GM12891 (cell line): Measurements from ENCODE around the gene FXYD6.

ENCODE experiments used
- PAX5 ChIP-seq: IDR thresholded peaks from 2 replicates; pipeline ENCODE4 v1.6.1; 2011; ENCODE audit warnings: low read length, moderate library complexity, mild to moderate bottlenecking; ENCODE audit not compliant: insufficient read depth, severe bottlenecking
- POLR2A ChIP-seq: IDR thresholded peaks from 2 replicates; pipeline ENCODE4 v1.6.1; 2011; ENCODE audit warnings: low read depth, low read length, control low read depth
- POLR2AphosphoS5 ChIP-seq: IDR thresholded peaks from 2 replicates; pipeline ENCODE4 v1.6.1; 2011; ENCODE audit warnings: low read depth, low read length, control low read depth
- POU2F2 ChIP-seq: IDR thresholded peaks from 2 replicates; pipeline ENCODE4 v1.6.1; 2011; ENCODE audit warnings: low read depth, mild to moderate bottlenecking, control low read depth, low read length, moderate library complexity
- SPI1 ChIP-seq: IDR thresholded peaks from 2 replicates; pipeline ENCODE4 v1.6.1; 2011; ENCODE audit warnings: low read depth, low read length, control low read depth
- TAF1 ChIP-seq: IDR thresholded peaks from 2 replicates; pipeline ENCODE4 v1.6.1; 2011; ENCODE audit warnings: low read depth, low read length, control low read depth

DNA sequence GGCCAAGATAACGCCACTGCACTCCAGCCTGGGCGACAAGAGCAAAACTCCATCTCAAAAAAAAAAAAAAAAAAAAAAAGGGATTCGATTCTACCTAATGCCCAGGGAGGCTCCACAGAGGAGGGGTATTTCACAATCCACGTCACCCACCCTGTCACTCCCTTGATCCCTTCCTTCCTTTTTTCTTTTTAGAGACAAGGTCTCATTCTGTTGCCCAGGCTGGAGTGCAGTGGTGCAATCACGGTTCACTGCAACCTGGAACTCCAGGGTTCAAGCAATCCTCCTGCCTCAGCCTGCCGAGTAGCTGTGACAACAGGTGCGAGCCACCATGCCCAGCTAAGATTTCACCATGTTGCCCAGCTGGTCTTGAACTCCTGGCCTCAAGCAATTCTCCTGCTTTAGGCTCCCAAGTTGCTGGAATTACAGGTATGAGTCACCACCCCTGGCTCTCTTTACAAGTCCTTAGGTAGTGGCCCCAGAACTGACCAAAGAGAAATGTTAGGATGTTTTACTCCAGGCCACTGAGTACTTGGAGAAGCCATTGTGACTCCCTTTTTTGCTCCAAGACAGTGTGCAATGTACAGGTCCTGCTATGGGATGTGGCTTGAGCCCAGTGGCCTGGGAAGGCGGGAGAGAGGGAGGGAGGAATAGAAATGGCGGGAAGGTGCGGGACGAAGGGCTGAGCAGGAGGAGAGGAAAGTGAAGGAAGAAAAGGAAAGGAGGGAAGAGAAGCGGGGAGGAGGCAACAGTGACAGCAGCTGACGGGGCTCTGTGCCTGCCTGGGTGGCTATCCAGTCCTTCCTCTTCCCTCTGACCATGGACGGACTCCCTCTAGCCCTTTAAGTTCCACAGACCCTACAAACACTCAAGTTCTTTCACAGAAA is 40.1 kb downstream of the FXYD6 start:
- TF ChIP-seq POLR2A (no peak), TAF1 (no peak), POLR2AphosphoS5 (no peak), SPI1 (no peak), PAX5 (no peak), POU2F2 (no peak)
